Adrenal gland (tissue), 12 donors: ENCODE results near the gene KCNJ9. TPM values are rescaled to one million over a fixed set of nuclear protein-coding genes. Genes with fewer than 3 reads are reported as not detected.

ENCODE experiments used
- DNase-seq, 7 donors: peaks; one replicate each; pipeline ENCODE4 v3.0.0-alpha.2; 2019 to 2020
- H3K27ac ChIP-seq, 5 donors: fragments of 200-600 bp; sonication (generic) in 4 of 5; 1 replicate in 3 of 5; 2 replicates in 2 of 5; pipeline versions ENCODE4 v1.5.1 to v1.8.0; 2016 to 2020; ENCODE audit warnings: mild to moderate bottlenecking in 1 of 5
- H3K27me3 ChIP-seq: fragments of 200-600 bp; 2 replicates; pipeline ENCODE4 v1.8.0; 2021
- H3K36me3 ChIP-seq, 2 donors: fragments of 200-600 bp; replicated peaks in 1 of 2; 1 replicate in 1 of 2; 2 replicates in 1 of 2; pipeline versions ENCODE4 v1.5.1 to v1.8.0; 2018 to 2022
- H3K4me1 ChIP-seq, 2 donors: fragments of 200-600 bp; replicated peaks in 1 of 2; 1 replicate in 1 of 2; 2 replicates in 1 of 2; pipeline versions ENCODE4 v1.5.1 to v1.8.0; 2018 to 2021
- H3K4me3 ChIP-seq, 4 donors: fragments of 200-600 bp; sonication (generic) in 3 of 4; one replicate each; pipeline ENCODE4 v1.5.1; 2016 to 2018
- H3K9me3 ChIP-seq, 3 donors: fragments of 200-600 bp; sonication (generic) in 1 of 3; replicated peaks in 1 of 3; 1 replicate in 2 of 3; 2 replicates in 1 of 3; pipeline versions ENCODE4 v1.5.1 to v1.8.0; 2016 to 2021
- POLR2A ChIP-seq, 2 donors: fragments of 450-650 bp; IDR thresholded peaks; one replicate each; pipeline ENCODE4 v1.6.1; 2017; ENCODE audit warnings: antibody characterized with exemption in 2 of 2, mild to moderate bottlenecking in 2 of 2, moderate library complexity in 1 of 2
- WGBS, 4 donors: extraction: QIAGEN DNeasy Blood & Tissue Kit in 2 of 4; methylation state at CpG; one replicate each; pipeline versions ENCODE4 v1.1.5 to v1.1.7; 2013 to 2017; 5-methylcytosine and 5-hydroxymethylcytosine counted together
- intact Hi-C, 2 donors: fragments of 100-400 bp; cut with DNase I; formaldehyde crosslinking; loops; one replicate each; pipeline versions ENCODE4 v1.14.1 to v1.15.0; 2022 to 2023
- polyA plus RNA-seq, 3 donors: library from polyadenylated mRNA; stranded (reverse); fragments of 200-250 nt in 2 of 3; fragments of 350-450 nt in 1 of 3; fragmentation: Illumina TruSeq in 1 of 3; extraction: RNeasy Lipid Tissue Mini Kit (QIAGEN cat#74804) in 1 of 3; gene quantifications; one replicate each; pipeline ENCODE4 v1.2.3, GENCODE V29; 2013 to 2014
- total RNA-seq, 9 donors: library from RNA; depleted of rRNA in 4 of 9; stranded (reverse); fragments of >200 nt in 4 of 9; fragments of 120-200 nt in 1 of 9; fragmentation: NEBNext Ultra II Directional in 1 of 9; extraction: Animal tissue kit (Norgen Biotek cat#: 25700) in 1 of 9; gene quantifications; one replicate each; pipeline versions ENCODE4 v1.1.0 to v1.2.4, GENCODE V29; 2013 to 2023
- TF ChIP-seq, protein P1 (sequence below), 6 experiments: fragments of 450-650 bp in 4 of 6; fragments of 200-600 bp in 2 of 6; sonication (generic) in 1 of 6; IDR thresholded peaks; 1 replicate in 5 of 6; 2 replicates in 1 of 6; pipeline versions ENCODE4 v1.5.1 to v1.8.0; 2016 to 2021; ENCODE audit warnings: antibody characterized with exemption in 6 of 6, mild to moderate bottlenecking in 2 of 6, moderate library complexity in 1 of 6
- donor health status: healthy with polysubstance abuse.
- donor health status: Bipolar disorder and iron deficiency.
- donor health status: DM: yes; HTN: yes; CAD: no.
- donor health status: DM: no; HTN: no; CAD: no.
- donor health status: DM: no; HTN: no; CAD: no.
- donor health status: DM: yes; HTN: yes; CAD: no.

KCNJ9 gene
- total and polyA plus RNA-seq, 12 donors, result 0.14 to 1.1 (median 0.22) TPM; not detected in 6

DNA sequence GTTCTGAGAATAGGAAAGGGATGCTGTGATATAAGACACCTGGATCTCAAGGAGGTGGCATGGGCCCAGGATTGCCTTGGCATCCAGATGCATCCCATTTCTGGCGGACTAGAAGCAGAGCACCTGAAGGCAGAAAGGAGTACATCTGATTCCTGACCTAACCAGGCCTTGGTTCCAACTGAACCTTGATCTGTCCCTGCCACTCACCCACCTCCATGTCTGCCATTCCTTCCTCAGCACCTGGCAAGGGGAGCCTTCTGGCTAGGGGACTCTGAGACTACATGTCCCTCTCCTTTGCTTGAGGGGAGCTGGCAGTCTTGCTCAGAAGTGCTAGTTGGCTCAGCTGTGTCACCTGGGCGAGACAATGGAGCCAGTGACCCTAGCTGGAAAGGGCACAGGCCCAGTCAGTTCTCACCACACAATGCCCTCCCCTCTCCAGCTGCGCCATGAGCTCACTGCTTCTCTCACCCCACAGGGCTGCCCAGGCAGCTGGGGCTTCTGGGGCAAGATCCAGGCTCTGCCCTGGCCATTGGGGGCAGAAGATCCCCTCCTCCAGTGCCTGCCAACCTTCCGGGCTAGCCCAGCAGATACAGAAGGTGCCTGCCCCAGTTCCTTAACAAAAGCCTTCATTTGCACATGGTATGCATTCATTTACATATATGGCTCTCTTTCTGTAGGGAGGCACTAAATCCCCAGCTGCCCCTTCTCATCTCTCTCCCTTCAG, 14.2 kb downstream of the KCNJ9 start:
- peaks cover 3 to 18% of the 10 kb centered on the region in 2 donors for H3K4me1 ChIP-seq
- no peak overlapping the region for H3K4me3 ChIP-seq
- no peak overlapping the region for H3K27ac ChIP-seq
- no peaks in the 10 kb centered on the region for H3K27me3 ChIP-seq
- intact Hi-C loops, result loop anchor here in 1 of 2 donors (10.0 kb wide), 1 partner anchor 151 kb away; the partner anchor contains the start of gene IGSF9
- H3K9me3 ChIP-seq, result no peaks in the 10 kb centered on the region
- no peak for TF ChIP-seq POLR2A (IDR thresholded peaks at IDR 0.05)
- TF ChIP-seq, protein P1, sequence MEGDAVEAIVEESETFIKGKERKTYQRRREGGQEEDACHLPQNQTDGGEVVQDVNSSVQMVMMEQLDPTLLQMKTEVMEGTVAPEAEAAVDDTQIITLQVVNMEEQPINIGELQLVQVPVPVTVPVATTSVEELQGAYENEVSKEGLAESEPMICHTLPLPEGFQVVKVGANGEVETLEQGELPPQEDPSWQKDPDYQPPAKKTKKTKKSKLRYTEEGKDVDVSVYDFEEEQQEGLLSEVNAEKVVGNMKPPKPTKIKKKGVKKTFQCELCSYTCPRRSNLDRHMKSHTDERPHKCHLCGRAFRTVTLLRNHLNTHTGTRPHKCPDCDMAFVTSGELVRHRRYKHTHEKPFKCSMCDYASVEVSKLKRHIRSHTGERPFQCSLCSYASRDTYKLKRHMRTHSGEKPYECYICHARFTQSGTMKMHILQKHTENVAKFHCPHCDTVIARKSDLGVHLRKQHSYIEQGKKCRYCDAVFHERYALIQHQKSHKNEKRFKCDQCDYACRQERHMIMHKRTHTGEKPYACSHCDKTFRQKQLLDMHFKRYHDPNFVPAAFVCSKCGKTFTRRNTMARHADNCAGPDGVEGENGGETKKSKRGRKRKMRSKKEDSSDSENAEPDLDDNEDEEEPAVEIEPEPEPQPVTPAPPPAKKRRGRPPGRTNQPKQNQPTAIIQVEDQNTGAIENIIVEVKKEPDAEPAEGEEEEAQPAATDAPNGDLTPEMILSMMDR (IDR thresholded peaks at IDR 0.05), result no peak
- 95 to 100% (median 96%) methylated on average over 2 to 4 of the region's 4 CpGs for WGBS, 4 donors
- peaks cover 0 to 18% of the 10 kb centered on the region in 2 donors for H3K36me3 ChIP-seq
- DNase-seq, result no peak

DNA sequence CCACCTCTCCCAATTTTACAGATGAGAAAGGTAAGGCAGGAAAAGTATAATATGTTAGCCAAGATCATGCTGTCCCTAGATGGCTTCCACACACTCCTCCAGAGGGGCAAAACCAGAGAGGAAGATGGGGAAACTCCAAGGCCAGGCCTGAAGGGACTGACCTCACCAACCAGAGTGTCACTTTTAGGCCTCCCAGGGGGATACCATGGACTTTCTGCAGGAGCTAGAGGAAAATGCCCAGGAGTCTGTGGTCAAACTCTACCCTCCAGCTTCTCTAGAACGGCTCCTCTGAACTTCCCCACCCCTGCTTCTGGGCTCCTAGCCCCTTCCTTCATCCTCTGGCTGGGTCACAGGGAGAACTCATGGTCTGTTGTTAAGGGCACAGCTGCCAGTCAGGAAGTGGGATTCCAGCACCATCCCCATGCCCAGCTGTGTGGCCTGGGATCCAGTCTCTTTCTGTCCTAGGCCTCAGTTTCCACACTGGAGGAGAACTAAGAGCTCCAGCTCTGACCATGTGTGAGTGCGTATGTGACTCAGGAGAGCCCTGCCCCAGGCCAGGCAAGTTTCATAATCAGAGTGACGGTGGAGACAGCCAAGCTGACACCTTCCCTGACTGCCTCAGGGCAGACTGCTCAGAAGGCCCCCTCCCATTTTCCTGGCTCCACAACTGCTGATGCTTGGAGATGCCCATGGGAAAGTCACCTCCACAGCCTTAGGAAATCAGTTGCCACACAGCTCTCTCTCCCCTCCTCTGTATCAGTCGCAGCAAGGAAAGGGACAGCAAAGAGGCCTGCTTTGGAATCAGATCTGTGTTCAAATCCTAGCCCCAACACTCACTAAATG, 15.2 kb downstream of the KCNJ9 start:
- H3K4me1 ChIP-seq, result peaks cover 8 to 18% of the 10 kb centered on the region in 2 donors
- no peaks in the 10 kb centered on the region for H3K9me3 ChIP-seq
- TF ChIP-seq POLR2A (IDR thresholded peaks at IDR 0.05), result no peak
- TF ChIP-seq, protein P1 (IDR thresholded peaks at IDR 0.05), result no peak
- H3K27me3 ChIP-seq, result no peaks in the 10 kb centered on the region
- intact Hi-C loops, result loop anchor here in 1 of 2 donors (10.0 kb wide), 1 partner anchor 152 kb away; the partner anchor contains the start of gene IGSF9
- DNase-seq, result peak in 5 of 7 donors; percentile 42 to 78 (median 60)
- no peak overlapping the region for H3K4me3 ChIP-seq
- H3K36me3 ChIP-seq, result peaks cover 0 to 18% of the 10 kb centered on the region in 2 donors
- no peak overlapping the region for H3K27ac ChIP-seq
- 61 to 79% (median 74%) methylated on average over 2 to 4 of the region's 4 CpGs for WGBS, 4 donors

DNA sequence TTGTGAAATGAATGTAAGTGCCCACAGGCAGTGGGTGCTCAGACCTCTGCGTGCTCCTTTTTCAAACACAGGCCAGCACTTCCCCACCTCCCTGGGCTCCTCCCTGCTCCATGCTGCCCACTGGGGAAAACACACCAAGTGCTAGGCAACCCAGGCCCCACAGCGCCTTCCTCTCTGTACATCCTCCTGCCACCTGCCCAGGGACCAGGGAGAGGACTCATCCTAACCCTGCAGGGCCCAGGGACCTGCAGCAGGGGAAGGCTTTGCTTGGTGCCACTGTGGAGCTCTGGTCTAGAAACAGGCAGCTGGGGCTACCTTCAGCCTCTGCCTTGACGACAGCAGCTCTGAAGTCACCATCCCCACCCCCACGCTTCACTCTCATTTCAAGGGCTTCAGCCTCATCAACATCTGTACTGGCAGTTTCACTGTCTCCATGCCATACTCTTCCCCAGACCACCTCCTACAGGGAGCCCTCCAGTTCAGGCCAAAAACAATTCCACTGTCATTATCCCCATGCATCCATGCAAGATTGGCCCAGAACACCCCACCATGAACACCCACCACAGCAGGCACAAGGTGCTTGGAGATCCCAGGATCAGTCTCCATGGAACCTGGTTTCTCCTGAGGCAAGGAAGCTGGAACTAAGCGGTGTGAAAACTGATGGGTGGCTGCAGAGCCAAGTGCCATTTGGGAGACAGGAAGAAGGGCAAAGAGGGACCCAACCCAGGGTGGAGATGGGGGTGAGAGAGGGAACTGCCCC, 16.0 kb downstream of the KCNJ9 start:
- no peaks in the 10 kb centered on the region for H3K27me3 ChIP-seq
- peaks cover 10 to 18% of the 10 kb centered on the region in 2 donors for H3K4me1 ChIP-seq
- H3K4me3 ChIP-seq, result peak overlapping the region in 2 of 4 donors; percentile 54 to 76
- peaks cover 0 to 9% of the 10 kb centered on the region in 2 donors for H3K36me3 ChIP-seq
- WGBS, 4 donors, result 59 to 74% (median 68%) methylated on average over 3 to 5 of the region's 5 CpGs
- no peaks in the 10 kb centered on the region for H3K9me3 ChIP-seq
- TF ChIP-seq, protein P1 (IDR thresholded peaks at IDR 0.05), result no peak
- TF ChIP-seq POLR2A (IDR thresholded peaks at IDR 0.05), result no peak
- peak overlapping the region in 1 of 5 donors; percentile 79 for H3K27ac ChIP-seq
- intact Hi-C loops, result loop anchor here in 1 of 2 donors (10.0 kb wide), 1 partner anchor 153 kb away; the partner anchor contains the start of gene IGSF9
- DNase-seq, result peak in 1 of 7 donors; percentile 66
